ENCODE measurements around the gene RABAC1. TPM values are rescaled to one million over a fixed set of nuclear protein-coding genes. Genes with fewer than 3 reads are reported as not detected.

The RABAC1 gene
- total RNA-seq, 2 experiments from 2014 or later, result 171 to 191 TPM

DNA sequence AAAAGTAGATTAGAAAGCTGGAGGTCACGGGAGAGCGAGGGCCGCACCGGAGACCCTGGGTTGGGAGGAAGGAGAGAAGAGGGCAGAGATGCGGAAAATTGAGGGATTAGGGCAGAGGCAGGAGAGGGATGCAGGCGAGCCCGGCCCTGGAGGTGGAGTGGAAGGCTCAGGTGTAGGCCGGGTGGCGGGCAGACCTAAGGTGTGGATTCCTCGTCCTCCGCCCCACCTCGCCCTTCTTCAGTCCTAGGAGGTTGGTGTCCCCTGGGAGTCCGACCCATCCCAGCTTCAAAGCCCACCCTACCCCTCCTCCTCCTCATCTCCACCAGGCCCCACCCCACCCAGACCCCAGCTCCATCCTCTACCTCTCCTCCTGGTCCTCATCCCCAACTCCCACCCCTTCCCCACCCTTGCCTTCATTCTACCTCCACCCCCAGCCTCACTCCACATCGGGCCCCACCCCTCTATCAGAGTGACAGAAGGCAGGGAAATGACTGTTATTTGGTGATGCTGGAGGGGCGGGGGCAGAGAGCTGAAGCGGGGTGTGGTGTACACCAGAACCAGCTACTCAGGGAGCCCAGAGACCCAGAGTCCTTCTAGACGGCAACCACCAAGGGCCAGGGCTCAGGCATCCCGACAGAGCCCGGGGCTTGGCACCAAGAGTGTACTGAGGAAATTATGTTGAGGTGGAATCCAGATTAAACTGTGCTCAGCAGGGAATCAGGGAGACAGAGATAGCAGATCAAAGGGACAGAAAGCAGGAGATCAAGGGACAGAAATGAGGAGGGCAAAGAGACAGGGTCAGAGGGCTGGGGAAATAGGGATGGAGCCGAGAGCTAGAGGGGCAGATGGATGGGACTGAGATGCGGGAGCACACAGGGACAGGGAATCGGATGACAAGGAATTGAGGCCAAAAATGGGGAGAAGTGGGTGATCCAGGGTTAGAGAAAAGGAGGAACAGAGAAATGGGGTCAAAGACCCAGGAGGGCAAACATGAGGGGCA lies 37.2 kb downstream of the RABAC1 start:
- Histone ChIP-seq H3K27ac (ENCODE audit: low read depth, low read length, poor library complexity, severe bottlenecking) (no peak overlapping the region), H3K9me2 (ENCODE audit: insufficient read depth, low read length) (no peaks in the 10 kb centered on the region), H3K9me3 (ENCODE audit: low read length) (no peaks in the 10 kb centered on the region), H4K20me1 (ENCODE audit: insufficient read depth, low read length) (no peaks in the 10 kb centered on the region), H2AFZ (ENCODE audit: low read length) (no peak overlapping the region), H3K4me1 (ENCODE audit: insufficient read depth, low read length, poor library complexity, severe bottlenecking) (peaks cover 20% of the 10 kb centered on the region), H3K79me2 (ENCODE audit: insufficient read depth, low read depth, low read length) (no peaks in the 10 kb centered on the region), H3K4me3 (ENCODE audit: low read depth, low read length, poor library complexity, severe bottlenecking) (no peak overlapping the region), H3K4me2 (ENCODE audit: low read length) (no peak overlapping the region), H3K36me3 (ENCODE audit: insufficient read depth, low read length) (0 out of 2 replicates have a peak, but pooled peaks cover 2% of the 10 kb centered on the region)
- no TSS peak for BruUV-seq (replicated peaks)
- CTCF ChIA-PET (ENCODE audit: unreplicated experiment), result no interaction called here
- no peak for DNase-seq (ENCODE audit: low spot score)
- POLR2A ChIA-PET, result no interaction called here
- TF ChIP-seq, protein P1, sequence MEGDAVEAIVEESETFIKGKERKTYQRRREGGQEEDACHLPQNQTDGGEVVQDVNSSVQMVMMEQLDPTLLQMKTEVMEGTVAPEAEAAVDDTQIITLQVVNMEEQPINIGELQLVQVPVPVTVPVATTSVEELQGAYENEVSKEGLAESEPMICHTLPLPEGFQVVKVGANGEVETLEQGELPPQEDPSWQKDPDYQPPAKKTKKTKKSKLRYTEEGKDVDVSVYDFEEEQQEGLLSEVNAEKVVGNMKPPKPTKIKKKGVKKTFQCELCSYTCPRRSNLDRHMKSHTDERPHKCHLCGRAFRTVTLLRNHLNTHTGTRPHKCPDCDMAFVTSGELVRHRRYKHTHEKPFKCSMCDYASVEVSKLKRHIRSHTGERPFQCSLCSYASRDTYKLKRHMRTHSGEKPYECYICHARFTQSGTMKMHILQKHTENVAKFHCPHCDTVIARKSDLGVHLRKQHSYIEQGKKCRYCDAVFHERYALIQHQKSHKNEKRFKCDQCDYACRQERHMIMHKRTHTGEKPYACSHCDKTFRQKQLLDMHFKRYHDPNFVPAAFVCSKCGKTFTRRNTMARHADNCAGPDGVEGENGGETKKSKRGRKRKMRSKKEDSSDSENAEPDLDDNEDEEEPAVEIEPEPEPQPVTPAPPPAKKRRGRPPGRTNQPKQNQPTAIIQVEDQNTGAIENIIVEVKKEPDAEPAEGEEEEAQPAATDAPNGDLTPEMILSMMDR (conservative IDR thresholded peaks at IDR 0.05; ENCODE audit: low read length), result no peak
- TF ChIP-seq EZH2phosphoT487 (IDR thresholded peaks at IDR 0.05; ENCODE audit: borderline replicate concordance, low read depth, low read length), result no peak
- intact Hi-C loops (cut with micrococcal nuclease; ENCODE audit: unreplicated experiment), result no loop called here

DNA sequence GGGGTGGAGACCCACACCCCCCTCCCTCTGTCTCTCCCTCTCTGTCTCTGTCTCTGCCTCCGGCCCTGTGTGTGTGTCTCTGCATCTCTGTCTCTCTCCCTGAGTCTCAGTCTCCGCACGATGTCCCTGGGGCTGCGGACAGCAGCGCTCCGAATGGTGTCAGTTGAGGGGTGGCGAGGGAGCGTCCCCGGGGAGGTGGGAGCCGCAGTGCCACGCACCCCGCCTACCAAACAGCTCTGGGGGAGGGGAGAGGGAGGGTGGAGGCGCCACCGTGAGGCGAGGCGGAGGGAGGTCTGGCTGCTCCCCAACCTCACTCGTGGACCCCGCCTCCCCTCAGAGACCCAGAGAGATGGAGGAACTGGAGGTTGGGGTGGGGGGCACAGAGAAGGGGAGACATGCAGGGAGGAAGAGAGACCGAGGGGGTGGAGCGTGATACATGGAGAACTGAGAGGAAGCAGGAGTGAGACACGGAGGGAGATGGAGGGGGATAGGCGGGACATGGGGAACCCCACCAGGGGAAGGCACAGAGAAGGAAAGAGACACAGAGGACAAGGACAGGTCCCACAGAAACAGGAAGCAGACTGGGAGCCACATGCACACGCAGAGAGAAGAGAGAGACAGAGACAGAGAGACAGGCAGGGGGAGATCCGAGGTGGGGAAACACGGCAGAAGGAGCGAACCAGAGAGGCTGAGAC lies 38.1 kb downstream of the RABAC1 start:
- H3K79me2 ChIP-seq (ENCODE audit: insufficient read depth, low read depth, low read length), result no peaks in the 10 kb centered on the region
- H3K4me2 ChIP-seq (ENCODE audit: low read length), result no peak overlapping the region
- no TSS peak for BruUV-seq (replicated peaks)
- no peaks in the 10 kb centered on the region for H4K20me1 ChIP-seq (ENCODE audit: insufficient read depth, low read length)
- H3K9me3 ChIP-seq (ENCODE audit: low read length), result no peaks in the 10 kb centered on the region
- TF ChIP-seq, protein P1 (conservative IDR thresholded peaks at IDR 0.05; ENCODE audit: low read length), result peak; percentile 48; the same call in 1 of the 2 replicates
- TF ChIP-seq EZH2phosphoT487 (IDR thresholded peaks at IDR 0.05; ENCODE audit: borderline replicate concordance, low read depth, low read length), result no peak
- no peak overlapping the region for H3K27ac ChIP-seq (ENCODE audit: low read depth, low read length, poor library complexity, severe bottlenecking)
- peaks cover 20% of the 10 kb centered on the region for H3K4me1 ChIP-seq (ENCODE audit: insufficient read depth, low read length, poor library complexity, severe bottlenecking)
- H2AFZ ChIP-seq (ENCODE audit: low read length), result no peak overlapping the region
- no peak overlapping the region for H3K4me3 ChIP-seq (ENCODE audit: low read depth, low read length, poor library complexity, severe bottlenecking)
- no peaks in the 10 kb centered on the region for H3K9me2 ChIP-seq (ENCODE audit: insufficient read depth, low read length)
- ChIA-PET POLR2A (no interaction called here), CTCF (ENCODE audit: unreplicated experiment) (interaction anchor here (0.6 kb wide), 1 partner anchor 408 kb away, joined by 3 read pairs; no protein-coding TSS in a partner anchor)
- intact Hi-C loops (cut with micrococcal nuclease; ENCODE audit: unreplicated experiment), result no loop called here
- H3K36me3 ChIP-seq (ENCODE audit: insufficient read depth, low read length), result 0 out of 2 replicates have a peak, but pooled peaks cover 2% of the 10 kb centered on the region
- no peak for DNase-seq (ENCODE audit: low spot score)

All from OCI-LY7 (cell line).